H1 (cell line): ENCODE results near the gene UBE2D3.

Source experiments
- EZH2 ChIP-seq: fragments of 200-600 bp; sonication (generic); IDR thresholded peaks from 2 replicates; pipeline ENCODE4 v1.7.1; 2012; ENCODE audit warnings: low read depth, mild to moderate bottlenecking, moderate library complexity, low read length, inconsistent platforms; ENCODE audit not compliant: severe bottlenecking
- POLR2AphosphoS5 ChIP-seq: IDR thresholded peaks from 2 replicates; pipeline ENCODE4 v1.6.1; 2011; ENCODE audit warnings: low read depth, low read length
- RBBP5 ChIP-seq: IDR thresholded peaks from 2 replicates; pipeline ENCODE4 v1.7.1; 2012; ENCODE audit warnings: low read depth, mild to moderate bottlenecking, inconsistent platforms, low read length, moderate library complexity, borderline replicate concordance
- SIRT6 ChIP-seq: IDR thresholded peaks from one replicate; pipeline ENCODE4 v1.7.1; 2012; ENCODE audit warnings: low read length, inconsistent platforms
- TF ChIP-seq, protein P1 (sequence below), 3 experiments: IDR thresholded peaks; 1 replicate in 2 of 3; 2 replicates in 1 of 3; pipeline versions ENCODE4 v1.5.1 to v1.6.1; 2011; ENCODE audit warnings: low read length in 3 of 3, mild to moderate bottlenecking in 3 of 3, inconsistent platforms in 2 of 3, low read depth in 1 of 3, moderate library complexity in 1 of 3; ENCODE audit not compliant: insufficient read depth in 1 of 3; ENCODE audit errors: control extremely low read depth in 1 of 3

DNA sequence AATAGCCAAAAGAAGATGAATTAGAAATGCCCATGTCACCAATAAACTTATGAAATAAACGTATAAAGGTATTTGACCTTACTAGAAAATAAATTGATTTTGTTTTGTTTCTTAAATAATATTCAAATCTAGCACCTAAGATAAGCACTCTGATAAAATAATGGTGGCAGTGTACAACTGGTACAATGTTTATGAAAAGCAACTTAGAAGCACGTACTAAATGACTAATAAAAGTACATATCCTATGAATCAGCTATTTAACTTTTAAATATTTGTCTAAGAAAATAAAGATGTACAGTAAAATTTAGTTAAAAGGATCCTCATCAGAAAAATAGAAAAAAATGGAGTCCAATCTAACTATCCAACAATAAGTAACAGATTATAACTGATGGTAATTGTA is 73.3 kb downstream of the UBE2D3 start:
- TF ChIP-seq EZH2 (no peak), POLR2AphosphoS5 (no peak), SIRT6 (no peak), RBBP5 (no peak)
- TF ChIP-seq, protein P1, sequence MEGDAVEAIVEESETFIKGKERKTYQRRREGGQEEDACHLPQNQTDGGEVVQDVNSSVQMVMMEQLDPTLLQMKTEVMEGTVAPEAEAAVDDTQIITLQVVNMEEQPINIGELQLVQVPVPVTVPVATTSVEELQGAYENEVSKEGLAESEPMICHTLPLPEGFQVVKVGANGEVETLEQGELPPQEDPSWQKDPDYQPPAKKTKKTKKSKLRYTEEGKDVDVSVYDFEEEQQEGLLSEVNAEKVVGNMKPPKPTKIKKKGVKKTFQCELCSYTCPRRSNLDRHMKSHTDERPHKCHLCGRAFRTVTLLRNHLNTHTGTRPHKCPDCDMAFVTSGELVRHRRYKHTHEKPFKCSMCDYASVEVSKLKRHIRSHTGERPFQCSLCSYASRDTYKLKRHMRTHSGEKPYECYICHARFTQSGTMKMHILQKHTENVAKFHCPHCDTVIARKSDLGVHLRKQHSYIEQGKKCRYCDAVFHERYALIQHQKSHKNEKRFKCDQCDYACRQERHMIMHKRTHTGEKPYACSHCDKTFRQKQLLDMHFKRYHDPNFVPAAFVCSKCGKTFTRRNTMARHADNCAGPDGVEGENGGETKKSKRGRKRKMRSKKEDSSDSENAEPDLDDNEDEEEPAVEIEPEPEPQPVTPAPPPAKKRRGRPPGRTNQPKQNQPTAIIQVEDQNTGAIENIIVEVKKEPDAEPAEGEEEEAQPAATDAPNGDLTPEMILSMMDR (IDR thresholded peaks at IDR 0.05; ENCODE audit: control extremely low read depth in 1 of 3, insufficient read depth in 1 of 3, low read depth in 1 of 3, low read length in 3 of 3): no peak
